Retinal pigment epithelial cell (primary cell): ENCODE data around the gene ITLN1.
A peak's percentile ranks its signal among the peaks of the same experiment; 100 is the strongest.

ENCODE experiments used
- DNase-seq: peaks from one replicate; pipeline ENCODE4 v3.0.0-alpha.2; 2010; ENCODE audit warnings: low read depth
- H3K4me3 ChIP-seq: 2 replicates; pipeline ENCODE4 v1.5.1; 2011; ENCODE audit warnings: mild to moderate bottlenecking, low read length, control low read depth, moderate library complexity
- CTCF ChIP-seq: conservative IDR thresholded peaks from 2 replicates; pipeline ENCODE4 v1.5.1; 2011; ENCODE audit warnings: low read depth, low read length, control low read depth, inconsistent platforms

The ITLN1 gene

GRCh38 chr1:160830321-160831153 is 54.4 kb downstream of the ITLN1 start:
- no peak overlapping the region for H3K4me3 ChIP-seq
- peak; percentile 17 for DNase-seq
- TF ChIP-seq CTCF: peak; percentile 93

- DNase-seq: no peak
- H3K4me3 ChIP-seq: no peak overlapping the region
- no peak for TF ChIP-seq CTCF
Measured at GRCh38 chr1:160829766-160830165, 55.2 kb downstream of the ITLN1 start.

- TF ChIP-seq CTCF: no peak
- DNase-seq: no peak
- no peak overlapping the region for H3K4me3 ChIP-seq
Measured at GRCh38 chr1:160827418-160827817, 57.6 kb downstream of the ITLN1 start.

- TF ChIP-seq CTCF: no peak
- no peak overlapping the region for H3K4me3 ChIP-seq
- no peak for DNase-seq
Measured at GRCh38 chr1:160826546-160826945, 58.4 kb downstream of the ITLN1 start.
